PC-3 (cell line): ENCODE results near the gene FAM9C. TPM values are rescaled to one million over a fixed set of nuclear protein-coding genes. Genes with fewer than 3 reads are reported as not detected.

ENCODE experiments used
- ATAC-seq: fragments of 200-7000 bp; cut with Tn5 transposase; 2 replicates; pipeline ENCODE4 v1.9.1; 2020; ENCODE audit warnings: mild to moderate bottlenecking, moderate library complexity
- BruUV-seq: library from RNA; stranded (reverse); fragments of 400-500 nt; replicated peaks from 2 replicates; lab custom pipeline; 2021; lab: Mats Ljungman, UMichigan
- CTCF ChIA-PET: fragments of 300-600 bp; sonication (Branson Sonifier 250); formaldehyde crosslinking; loops from one replicate; lab custom pipeline; 2022; ENCODE audit warnings: antibody characterized with exemption; lab: Charles Lee
- POLR2A ChIA-PET: fragments of 300-600 bp; sonication (Branson Sonifier 250); formaldehyde crosslinking; loops from one replicate; lab custom pipeline; 2022; ENCODE audit warnings: antibody characterized with exemption; ENCODE audit not compliant: unreplicated experiment; lab: Charles Lee
- DNase-seq: peaks from one replicate; pipeline ENCODE4 v3.0.0-alpha.2; 2015
- H2AFZ ChIP-seq: fragments of 300-600 bp; sonication (generic); 2 replicates; pipeline ENCODE4 v1.6.0; 2016; ENCODE audit warnings: antibody characterized with exemption, low read length
- H3F3A ChIP-seq: fragments of 300-600 bp; sonication (generic); one replicate; pipeline ENCODE4 v1.6.0; 2017; ENCODE audit warnings: antibody characterized with exemption, low read length, control low read depth, mild to moderate bottlenecking; ENCODE audit not compliant: unreplicated experiment
- H3K27ac ChIP-seq: fragments of 300-600 bp; sonication (generic); 2 replicates; pipeline ENCODE4 v1.5.1; 2016; ENCODE audit warnings: mild to moderate bottlenecking, low read length
- H3K27me3 ChIP-seq: fragments of 300-600 bp; sonication (generic); 2 replicates; pipeline ENCODE4 v1.6.1; 2016; ENCODE audit warnings: low read length, mixed read lengths
- H3K36me3 ChIP-seq: fragments of 300-600 bp; sonication (generic); 2 replicates; pipeline ENCODE4 v1.6.1; 2016; ENCODE audit warnings: low read depth, mixed run types, low read length, mixed read lengths
- H3K4me1 ChIP-seq: fragments of 300-600 bp; sonication (generic); 2 replicates; pipeline ENCODE4 v1.5.1; 2016; ENCODE audit warnings: low read length; ENCODE audit not compliant: insufficient read depth
- H3K4me2 ChIP-seq: fragments of 300-600 bp; sonication (generic); 2 replicates; pipeline ENCODE4 v1.6.0; 2016; ENCODE audit warnings: low read length
- H3K4me3 ChIP-seq: fragments of 300-600 bp; sonication (generic); 2 replicates; pipeline ENCODE4 v1.5.1; 2016; ENCODE audit warnings: mild to moderate bottlenecking, low read length, mixed read lengths
- H3K79me2 ChIP-seq: fragments of 300-600 bp; sonication (generic); 2 replicates; pipeline ENCODE4 v1.6.1; 2017; ENCODE audit warnings: low read length, mixed read lengths
- H3K9ac ChIP-seq: fragments of 300-600 bp; sonication (generic); 2 replicates; pipeline ENCODE4 v1.6.0; 2016; ENCODE audit warnings: mild to moderate bottlenecking, low read length
- H3K9me2 ChIP-seq: fragments of 300-600 bp; sonication (generic); replicated peaks from 2 replicates; pipeline ENCODE4 v1.6.1; 2016; ENCODE audit warnings: mixed run types, low read length, mixed read lengths
- H3K9me3 ChIP-seq: fragments of 300-600 bp; sonication (generic); 2 replicates; pipeline ENCODE4 v1.6.1; 2016; ENCODE audit warnings: low read length, mixed read lengths
- H4K20me1 ChIP-seq: fragments of 300-600 bp; sonication (generic); 2 replicates; pipeline ENCODE4 v1.6.1; 2016; ENCODE audit warnings: low read length, mixed read lengths
- CTCF ChIP-seq: fragments of 300-600 bp; sonication (generic); conservative IDR thresholded peaks from 2 replicates; pipeline ENCODE4 v1.5.1; 2017; ENCODE audit warnings: antibody characterized with exemption, low read depth, mild to moderate bottlenecking, low read length
- EZH2 ChIP-seq: fragments of 300-600 bp; sonication (generic); IDR thresholded peaks from one replicate; pipeline ENCODE4 v1.6.1; 2017; ENCODE audit warnings: antibody characterized with exemption, mild to moderate bottlenecking, low read length; ENCODE audit not compliant: unreplicated experiment
- EZH2phosphoT487 ChIP-seq: fragments of 300-600 bp; sonication (generic); IDR thresholded peaks from 2 replicates; pipeline ENCODE4 v1.6.1; 2018; ENCODE audit warnings: mild to moderate bottlenecking, antibody characterized with exemption, low read length, borderline replicate concordance
- intact Hi-C: fragments of 100-400 bp; cut with micrococcal nuclease; formaldehyde crosslinking; loops from 2 replicates; pipeline ENCODE4 v1.9.0; 2023
- total RNA-seq: library from RNA; depleted of rRNA; stranded (reverse); fragments of >200 nt; gene quantifications from 2 replicates; pipeline ENCODE4 v1.2.3, GENCODE V29; 2014

FAM9C gene
- total RNA-seq, 1 experiment from 2014 or later, result not detected

- CTCF ChIA-PET, result no interaction called here
- DNase-seq, result peak; percentile 80
- H3K27ac ChIP-seq, result peak overlapping the region; percentile 97
Observed at GRCh38 chrX:13029887-13030771, 14.3 kb downstream of the FAM9C start.

GRCh38 chrX:13029637-13029886 lies 14.9 kb downstream of the FAM9C start:
- DNase-seq (no peak), ATAC-seq (no peak)
- H3K4me2 ChIP-seq, result peak overlapping the region; percentile 74
- H2AFZ ChIP-seq, result peak overlapping the region; percentile 50
- H3K27ac ChIP-seq, result peak overlapping the region; percentile 97
- no peaks in the 10 kb centered on the region for H4K20me1 ChIP-seq
- no peaks in the 10 kb centered on the region for H3K27me3 ChIP-seq
- H3K9me2 ChIP-seq, result no peaks in the 10 kb centered on the region
- no TSS peak for BruUV-seq
- H3F3A ChIP-seq, result no peaks in the 10 kb centered on the region
- no peak for TF ChIP-seq EZH2
- H3K79me2 ChIP-seq, result no peaks in the 10 kb centered on the region
- no peaks in the 10 kb centered on the region for H3K9me3 ChIP-seq
- ChIA-PET CTCF (no interaction called here), POLR2A (interaction anchor here (0.5 kb wide), 1 partner anchor 28 kb away, joined by 6 read pairs; no protein-coding TSS in a partner anchor)
- intact Hi-C loops, result no loop called here
- peaks cover 32% of the 10 kb centered on the region for H3K4me1 ChIP-seq
- H3K9ac ChIP-seq, result peak overlapping the region; percentile 70
- peak overlapping the region; percentile 44 for H3K4me3 ChIP-seq
- no peaks in the 10 kb centered on the region for H3K36me3 ChIP-seq

More at GRCh38 chrX:13029887-13030771, 14.3 kb downstream of the FAM9C start:
- peak; percentile 59 for ATAC-seq
- Histone ChIP-seq H3K27me3 (no peaks in the 10 kb centered on the region), H3K36me3 (no peaks in the 10 kb centered on the region), H3K79me2 (no peaks in the 10 kb centered on the region), H3K9ac (peak overlapping the region; percentile 70), H3K4me3 (peak overlapping the region; percentile 44; the same call in 1 of the 2 replicates), H3F3A (no peaks in the 10 kb centered on the region), H2AFZ (peak overlapping the region; percentile 50), H3K4me2 (peak overlapping the region; percentile 74), H3K9me3 (no peaks in the 10 kb centered on the region), H3K4me1 (peaks cover 32% of the 10 kb centered on the region), H3K9me2 (no peaks in the 10 kb centered on the region), H4K20me1 (no peaks in the 10 kb centered on the region)
- intact Hi-C loops, result no loop called here
- POLR2A ChIA-PET, result interaction anchor here (0.5 kb wide), 1 partner anchor 29 kb away, joined by 6 read pairs; no protein-coding TSS in a partner anchor
- TF ChIP-seq CTCF (no peak), EZH2phosphoT487 (no peak), EZH2 (no peak)
- no TSS peak for BruUV-seq

GRCh38 chrX:13028871-13029636 lies 15.4 kb downstream of the FAM9C start:
- H3K4me3 ChIP-seq, result peak overlapping the region; percentile 44
- H3K27ac ChIP-seq, result peak overlapping the region; percentile 97
- DNase-seq (peak; percentile 85), ATAC-seq (peak; percentile 74)
- H3K79me2 ChIP-seq, result no peaks in the 10 kb centered on the region
- CTCF ChIA-PET, result no interaction called here
- no peaks in the 10 kb centered on the region for H3K9me2 ChIP-seq
- peak overlapping the region; percentile 70 for H3K9ac ChIP-seq
- H3K4me1 ChIP-seq, result peaks cover 32% of the 10 kb centered on the region
- H3K27me3 ChIP-seq, result no peaks in the 10 kb centered on the region
- no peaks in the 10 kb centered on the region for H3K36me3 ChIP-seq
- TF ChIP-seq EZH2 (no peak), EZH2phosphoT487 (no peak), CTCF (no peak)
- no peaks in the 10 kb centered on the region for H4K20me1 ChIP-seq
- BruUV-seq, result no TSS peak
- intact Hi-C loops, result no loop called here
- H3F3A ChIP-seq, result no peaks in the 10 kb centered on the region
- H3K9me3 ChIP-seq, result no peaks in the 10 kb centered on the region
- POLR2A ChIA-PET, result interaction anchor here (0.5 kb wide), 1 partner anchor 28 kb away, joined by 6 read pairs; no protein-coding TSS in a partner anchor
- H3K4me2 ChIP-seq, result peak overlapping the region; percentile 74
- peak overlapping the region; percentile 50 for H2AFZ ChIP-seq
